ENCODE data around the gene ACTG1. TPM values are rescaled to one million over a fixed set of nuclear protein-coding genes. Genes with fewer than 3 reads are reported as not detected.

The ACTG1 gene
- total and polyA plus RNA-seq, 2 of the 13 experiments (the other 11 are each of a cell fraction or from before 2014, with no cell fraction given) = 973 to 1,138 TPM

DNA sequence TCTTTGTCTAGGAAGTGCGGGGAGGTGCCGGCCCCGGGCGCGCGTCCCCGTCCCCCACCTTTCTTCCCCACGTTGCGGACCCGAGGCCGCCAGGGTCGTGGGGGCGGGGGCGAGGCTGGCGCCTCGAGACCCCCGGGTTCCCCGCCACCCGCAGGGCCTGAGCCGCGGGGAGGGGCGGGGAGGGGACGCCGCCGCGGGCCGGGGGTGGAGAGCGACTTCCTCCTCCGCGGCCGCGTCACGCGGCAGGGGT lies 1.8 kb upstream of the ACTG1 start:
- H3K4me1 ChIP-seq (ENCODE audit: insufficient read depth, low read length) = peaks cover 55% of the 10 kb centered on the region
- FAIRE-seq (no peak), DNase-seq (ENCODE audit: low spot score) (no peak), ATAC-seq (no peak)
- H3K4me3 ChIP-seq (replicated peaks in 1 of 3; ENCODE audit: insufficient read depth in 1 of 3, low read depth in 2 of 3, low read length in 3 of 3) = peak overlapping the region; percentile 54 to 88 (median 75)
- no peak overlapping the region for H2AFZ ChIP-seq (ENCODE audit: low read length)
- intact Hi-C loops (cut with micrococcal nuclease; ENCODE audit: unreplicated experiment) = loop anchor here (10.0 kb wide), 1 partner anchor 120 kb away; the partner anchor contains the start of gene BAHCC1
- H3K27ac ChIP-seq (ENCODE audit: extremely low read length, insufficient read depth, low read length) = peak overlapping the region; percentile 86
- peaks cover 29% of the 10 kb centered on the region for H4K20me1 ChIP-seq (ENCODE audit: insufficient read depth, low read length)
- peak overlapping the region; percentile 97 for H3K4me2 ChIP-seq (ENCODE audit: low read depth, low read length)
- no TSS peak for BruUV-seq (replicated peaks)
- POLR2A ChIA-PET = interaction anchor here (0.6 to 4.3 kb wide), 9 partner anchors 9 to 275 kb away, joined by 3 to 27 read pairs (median 4); partner anchors contain the start of genes BAHCC1, FAAP100, NDUFAF8 and TEPSIN
- CTCF ChIA-PET (ENCODE audit: low intra/inter-chr PET ratio, low total read pairs) = no interaction called here
- peaks cover 14 to 23% of the 10 kb centered on the region in 2 experiments for H3K36me3 ChIP-seq (replicated peaks in 1 of 2; ENCODE audit: control insufficient read depth in 1 of 2, insufficient read depth in 2 of 2, low read length in 2 of 2)
- H3K79me2 ChIP-seq (ENCODE audit: insufficient read depth, low read length) = peaks cover 26% of the 10 kb centered on the region
- no peaks in the 10 kb centered on the region for H3K9me3 ChIP-seq (ENCODE audit: low read length)
- H3K27me3 ChIP-seq (ENCODE audit: control insufficient read depth in 1 of 2, insufficient read depth in 2 of 2, low read length in 2 of 2) = no peaks in the 10 kb centered on the region; a peak in 1 of 5 replicates
- WGBS (ENCODE audit: low lambda C conversion rate) = 0% methylated on average over 9 of the region's 34 CpGs
- peak overlapping the region; percentile 99 for H3K9ac ChIP-seq (ENCODE audit: insufficient read depth, low read depth, low read length)
- in situ Hi-C loops (cut with HindIII; ENCODE audit: extremely low pct_ligation_motif_present, low pct_unique_long_range_greater_than_20kb) = no loop called here
- TF ChIP-seq SSRP1 (CRISPR knock-in tag; IDR thresholded peaks at IDR 0.05) (no peak), ZNF615 (CRISPR knock-in tag; IDR thresholded peaks at IDR 0.05; ENCODE audit: borderline replicate concordance) (no peak), CBFB (CRISPR knock-in tag; IDR thresholded peaks at IDR 0.05) (0 out of 2 replicates have a peak, but pooled peaks have one; percentile 23), ZNF101 (CRISPR knock-in tag; IDR thresholded peaks at IDR 0.05; ENCODE audit: borderline replicate concordance, low read depth) (no peak), PHF21A (CRISPR knock-in tag; IDR thresholded peaks at IDR 0.05) (no peak; the same call in 1 of the 2 replicates), ZNF792 (CRISPR knock-in tag; IDR thresholded peaks at IDR 0.05) (no peak), SIN3B (IDR thresholded peaks at IDR 0.05; ENCODE audit: low read length) (no peak), ARNT2 (CRISPR knock-in tag; IDR thresholded peaks at IDR 0.05; ENCODE audit: low read depth) (no peak), TP53 (CRISPR knock-in tag; conservative IDR thresholded peaks at IDR 0.05) (no peak), ELF3 (CRISPR knock-in tag; IDR thresholded peaks at IDR 0.05) (peak; percentile 54; the same call in 1 of the 2 replicates), AGO2 (optimal IDR thresholded peaks at IDR 0.05; ENCODE audit: low read depth, low read length) (no peak), NFYC (CRISPR knock-in tag; IDR thresholded peaks at IDR 0.05) (no peak), GZF1 (CRISPR knock-in tag; IDR thresholded peaks at IDR 0.05) (no peak), JUN (CRISPR knock-in tag; IDR thresholded peaks at IDR 0.05) (no peak), MAFF (IDR thresholded peaks at IDR 0.05; ENCODE audit: low read depth, low read length) (no peak), PHF20 (CRISPR knock-in tag; IDR thresholded peaks at IDR 0.05) (0 out of 2 replicates have a peak, but pooled peaks have one; percentile 0)
- TF ChIP-seq, protein P1, sequence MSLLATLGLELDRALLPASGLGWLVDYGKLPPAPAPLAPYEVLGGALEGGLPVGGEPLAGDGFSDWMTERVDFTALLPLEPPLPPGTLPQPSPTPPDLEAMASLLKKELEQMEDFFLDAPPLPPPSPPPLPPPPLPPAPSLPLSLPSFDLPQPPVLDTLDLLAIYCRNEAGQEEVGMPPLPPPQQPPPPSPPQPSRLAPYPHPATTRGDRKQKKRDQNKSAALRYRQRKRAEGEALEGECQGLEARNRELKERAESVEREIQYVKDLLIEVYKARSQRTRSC (CRISPR knock-in tag; IDR thresholded peaks at IDR 0.05; ENCODE audit: low read depth) = no peak
- TF ChIP-seq, protein P2, sequence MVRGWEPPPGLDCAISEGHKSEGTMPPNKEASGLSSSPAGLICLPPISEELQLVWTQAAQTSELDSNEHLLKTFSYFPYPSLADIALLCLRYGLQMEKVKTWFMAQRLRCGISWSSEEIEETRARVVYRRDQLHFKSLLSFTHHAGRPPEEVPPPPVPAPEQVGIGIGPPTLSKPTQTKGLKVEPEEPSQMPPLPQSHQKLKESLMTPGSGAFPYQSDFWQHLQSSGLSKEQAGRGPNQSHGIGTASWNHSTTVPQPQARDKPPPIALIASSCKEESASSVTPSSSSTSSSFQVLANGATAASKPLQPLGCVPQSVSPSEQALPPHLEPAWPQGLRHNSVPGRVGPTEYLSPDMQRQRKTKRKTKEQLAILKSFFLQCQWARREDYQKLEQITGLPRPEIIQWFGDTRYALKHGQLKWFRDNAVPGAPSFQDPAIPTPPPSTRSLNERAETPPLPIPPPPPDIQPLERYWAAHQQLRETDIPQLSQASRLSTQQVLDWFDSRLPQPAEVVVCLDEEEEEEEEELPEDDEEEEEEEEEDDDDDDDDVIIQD (CRISPR knock-in tag; IDR thresholded peaks at IDR 0.05; ENCODE audit: low read depth) = 0 out of 2 replicates have a peak, but pooled peaks have one; percentile 12
- TF ChIP-seq, protein P3, sequence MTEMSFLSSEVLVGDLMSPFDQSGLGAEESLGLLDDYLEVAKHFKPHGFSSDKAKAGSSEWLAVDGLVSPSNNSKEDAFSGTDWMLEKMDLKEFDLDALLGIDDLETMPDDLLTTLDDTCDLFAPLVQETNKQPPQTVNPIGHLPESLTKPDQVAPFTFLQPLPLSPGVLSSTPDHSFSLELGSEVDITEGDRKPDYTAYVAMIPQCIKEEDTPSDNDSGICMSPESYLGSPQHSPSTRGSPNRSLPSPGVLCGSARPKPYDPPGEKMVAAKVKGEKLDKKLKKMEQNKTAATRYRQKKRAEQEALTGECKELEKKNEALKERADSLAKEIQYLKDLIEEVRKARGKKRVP (CRISPR knock-in tag; IDR thresholded peaks at IDR 0.05) = 0 out of 4 replicates have a peak, but pooled peaks of 1 of the 2 experiments have one; percentile 30
- TF ChIP-seq, protein P4, sequence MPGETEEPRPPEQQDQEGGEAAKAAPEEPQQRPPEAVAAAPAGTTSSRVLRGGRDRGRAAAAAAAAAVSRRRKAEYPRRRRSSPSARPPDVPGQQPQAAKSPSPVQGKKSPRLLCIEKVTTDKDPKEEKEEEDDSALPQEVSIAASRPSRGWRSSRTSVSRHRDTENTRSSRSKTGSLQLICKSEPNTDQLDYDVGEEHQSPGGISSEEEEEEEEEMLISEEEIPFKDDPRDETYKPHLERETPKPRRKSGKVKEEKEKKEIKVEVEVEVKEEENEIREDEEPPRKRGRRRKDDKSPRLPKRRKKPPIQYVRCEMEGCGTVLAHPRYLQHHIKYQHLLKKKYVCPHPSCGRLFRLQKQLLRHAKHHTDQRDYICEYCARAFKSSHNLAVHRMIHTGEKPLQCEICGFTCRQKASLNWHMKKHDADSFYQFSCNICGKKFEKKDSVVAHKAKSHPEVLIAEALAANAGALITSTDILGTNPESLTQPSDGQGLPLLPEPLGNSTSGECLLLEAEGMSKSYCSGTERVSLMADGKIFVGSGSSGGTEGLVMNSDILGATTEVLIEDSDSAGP (CRISPR knock-in tag; IDR thresholded peaks at IDR 0.05; ENCODE audit: borderline replicate concordance) = no peak
- TF ChIP-seq, protein P5, sequence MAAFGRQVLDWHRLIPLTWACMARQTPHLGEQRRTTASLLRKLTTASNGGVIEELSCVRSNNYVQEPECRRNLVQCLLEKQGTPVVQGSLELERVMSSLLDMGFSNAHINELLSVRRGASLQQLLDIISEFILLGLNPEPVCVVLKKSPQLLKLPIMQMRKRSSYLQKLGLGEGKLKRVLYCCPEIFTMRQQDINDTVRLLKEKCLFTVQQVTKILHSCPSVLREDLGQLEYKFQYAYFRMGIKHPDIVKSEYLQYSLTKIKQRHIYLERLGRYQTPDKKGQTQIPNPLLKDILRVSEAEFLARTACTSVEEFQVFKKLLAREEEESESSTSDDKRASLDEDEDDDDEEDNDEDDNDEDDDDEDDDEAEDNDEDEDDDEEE (CRISPR knock-in tag; IDR thresholded peaks at IDR 0.05) = no peak
